ENCODE measurements around the gene PPP4C.
"Not testable (repeated sequence)": the region's sequence is repeated elsewhere in the genome, so short reads cannot be mapped to it uniquely, and the experiment has no call there.

PPP4C gene

GRCh38 chr16:30121741-30122571 lies 46.2 kb downstream of the PPP4C start:
- peak overlapping the region; percentile 56 for H3K4me3 ChIP-seq (ENCODE audit: low read depth, low read length)

- H3K4me3 ChIP-seq (ENCODE audit: low read depth, low read length), result peak overlapping the region; percentile 56
Observed at GRCh38 chr16:30122604-30123160, 46.9 kb downstream of the PPP4C start.

- H3K4me3 ChIP-seq (ENCODE audit: low read depth, low read length), result no peak overlapping the region
Observed at GRCh38 chr16:30124985-30125379, 49.2 kb downstream of the PPP4C start.

- H3K4me3 ChIP-seq (ENCODE audit: low read depth, low read length), result not testable (repeated sequence)
Observed at GRCh38 chr16:30125690-30126089, 49.9 kb downstream of the PPP4C start.

GRCh38 chr16:30127993-30128392 lies 52.2 kb downstream of the PPP4C start:
- no peak overlapping the region for H3K4me3 ChIP-seq (ENCODE audit: low read depth, low read length)

GRCh38 chr16:30131869-30132475 lies 56.2 kb downstream of the PPP4C start:
- no peak overlapping the region for H3K4me3 ChIP-seq (ENCODE audit: low read depth, low read length)

GRCh38 chr16:30132591-30132990 lies 56.8 kb downstream of the PPP4C start:
- no peak overlapping the region for H3K4me3 ChIP-seq (ENCODE audit: low read depth, low read length)

Data from iPS-11a (cell line).